ENCODE data around the gene HES6.
A peak's percentile ranks its signal among the peaks of the same experiment; 100 is the strongest.

GRCh38 chr2:238263204-238264071 lies 23.6 kb upstream of the HES6 start:
- TF ChIP-seq CTCF (IDR thresholded peaks at IDR 0.05; ENCODE audit: low read length) (peak; percentile 90), EZH2 (IDR thresholded peaks at IDR 0.05; ENCODE audit: borderline replicate concordance, low read length) (no peak)

Measured in OCI-LY1 (cell line).